DMS79 treated with DMSO at 0.1 percent for 48 hours (cell line): Measurements from ENCODE around the gene ADAMTS12.
A peak's percentile ranks its signal among the peaks of the same experiment; 100 is the strongest.
"Not testable (repeated sequence)": the region's sequence is repeated elsewhere in the genome, so short reads cannot be mapped to it uniquely, and the experiment has no call there.

Experiments used
- DNase-seq: peaks from one replicate; lab custom pipeline; 2025; lab: John Stamatoyannopoulos, UW

The ADAMTS12 gene

DNA sequence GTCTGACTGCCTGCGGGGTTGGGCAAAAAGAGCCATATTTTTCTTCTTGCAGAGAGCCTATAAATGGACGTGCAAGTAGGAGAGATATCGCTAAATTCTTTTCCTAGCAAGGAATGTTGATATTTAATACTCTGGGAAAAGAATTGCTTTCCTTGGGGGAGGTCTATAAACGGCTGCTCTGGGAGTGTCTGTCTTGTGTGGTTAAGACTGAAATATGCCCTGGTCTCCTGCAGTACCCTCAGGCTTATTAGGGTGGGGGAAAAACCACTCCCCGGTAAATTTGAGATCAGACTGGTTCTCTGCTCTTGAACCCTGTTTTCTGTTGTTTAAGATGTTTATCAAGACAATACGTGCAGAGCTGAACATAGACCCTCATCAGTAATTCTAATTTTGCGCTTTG is 14.5 kb upstream of the ADAMTS12 start:
- not testable (repeated sequence) for DNase-seq

DNA sequence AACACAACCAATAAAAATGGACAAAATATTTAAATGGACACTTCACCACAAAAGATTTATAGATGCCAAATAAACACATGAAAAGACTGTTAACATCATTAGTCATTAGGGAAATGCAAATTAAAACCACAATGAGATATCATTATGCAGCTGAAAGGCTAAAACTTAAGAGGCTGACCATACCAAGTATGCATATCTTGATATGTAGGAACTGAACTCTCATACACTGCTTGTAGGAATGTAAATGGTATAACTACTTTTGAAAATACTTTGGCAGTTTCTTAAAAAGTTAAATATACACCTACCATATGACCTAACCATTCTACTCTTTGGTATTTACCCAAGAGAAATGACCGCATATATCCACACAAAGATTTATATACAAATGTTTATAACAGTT is 13.6 kb upstream of the ADAMTS12 start:
- DNase-seq = no peak

GRCh38 chr5:33903118-33903517 is 11.3 kb upstream of the ADAMTS12 start:
- no peak for DNase-seq

DNA sequence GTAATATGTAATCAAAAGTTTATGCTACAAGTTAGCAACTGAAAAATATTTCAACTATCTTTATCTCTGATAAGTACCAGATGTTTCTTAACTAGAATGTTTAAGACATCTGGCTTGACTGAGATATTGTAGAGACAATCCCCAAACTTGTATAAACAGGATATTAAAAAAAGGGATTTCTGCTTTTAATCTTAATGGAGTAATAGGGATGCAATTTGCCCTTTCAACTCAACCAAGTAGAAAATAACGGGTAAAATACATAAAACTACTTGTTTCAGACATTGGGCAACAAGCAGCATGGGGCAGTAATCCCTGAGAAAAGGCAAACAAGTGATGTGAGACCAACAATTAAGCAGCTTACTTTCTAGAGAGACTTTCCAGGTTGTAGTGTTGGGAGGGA is 9.4 kb upstream of the ADAMTS12 start:
- no peak for DNase-seq

DNA sequence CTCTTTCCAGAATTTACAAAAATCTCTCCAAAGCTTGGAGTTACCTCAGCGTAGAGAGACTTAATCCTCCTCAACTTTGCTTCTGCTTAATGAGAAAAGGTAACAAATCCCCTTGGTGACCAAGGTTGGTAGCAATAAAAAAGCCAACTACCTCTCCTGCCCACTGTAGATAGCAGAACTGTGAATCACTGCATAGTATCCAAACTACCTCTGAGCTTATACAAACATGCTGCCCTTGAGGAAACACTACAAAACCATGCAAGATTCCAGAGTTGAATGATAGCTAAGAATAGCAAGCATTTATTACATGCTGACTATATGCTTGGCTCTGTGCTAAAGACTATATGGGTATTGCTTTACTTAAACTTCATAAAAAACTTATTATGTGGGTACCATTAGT is 2.8 kb upstream of the ADAMTS12 start:
- DNase-seq = no peak

GRCh38 chr5:33892620-33893137 is 889 bp upstream of the ADAMTS12 start:
- DNase-seq = peak; percentile 1

GRCh38 chr5:33891446-33891787 is 373 bp downstream of the ADAMTS12 start:
- no peak for DNase-seq

DNA sequence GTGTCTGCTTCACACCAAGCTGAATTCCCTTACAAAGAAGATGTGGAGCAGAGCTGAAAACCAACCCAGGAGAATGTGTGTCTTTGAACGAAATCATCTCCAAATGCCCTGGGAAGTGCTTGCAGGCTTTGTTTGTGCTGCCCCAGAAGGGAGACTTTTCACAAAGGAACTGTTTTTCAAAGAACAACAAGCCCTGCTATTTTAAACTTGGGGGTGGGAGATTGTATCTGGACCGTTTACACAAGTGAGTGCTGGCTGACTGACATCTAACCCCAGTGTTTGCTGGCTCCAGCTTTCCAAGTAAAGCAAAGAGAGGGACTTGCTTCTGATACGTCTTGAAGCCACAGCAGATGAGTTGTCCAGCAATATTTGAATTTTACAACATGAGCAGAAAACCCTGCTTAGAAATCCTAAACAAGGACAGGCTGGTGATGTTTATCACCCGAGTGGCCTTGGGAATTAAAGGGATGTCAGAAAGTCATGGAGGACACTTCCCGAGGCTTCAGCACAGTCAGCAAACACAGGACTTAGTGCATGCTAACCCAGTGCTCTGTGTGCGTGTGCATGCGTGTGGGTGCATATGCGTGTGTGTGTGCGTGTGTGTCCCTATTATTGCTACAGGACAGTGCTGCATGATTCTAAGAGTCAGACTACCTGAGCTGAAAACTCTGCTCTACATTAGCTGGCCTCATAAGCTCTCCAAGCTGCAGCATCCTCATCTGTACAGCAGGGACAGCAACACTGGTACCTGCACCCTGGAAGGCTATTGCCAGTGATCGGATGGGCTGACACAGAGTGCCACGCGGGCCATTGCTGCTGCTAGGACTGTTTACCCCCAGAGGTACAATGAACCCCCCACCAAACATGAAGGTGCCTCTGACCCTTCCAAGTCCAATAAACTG is 1.4 kb downstream of the ADAMTS12 start:
- no peak for DNase-seq

GRCh38 chr5:33888587-33888986 is 3.2 kb downstream of the ADAMTS12 start:
- no peak for DNase-seq

DNA sequence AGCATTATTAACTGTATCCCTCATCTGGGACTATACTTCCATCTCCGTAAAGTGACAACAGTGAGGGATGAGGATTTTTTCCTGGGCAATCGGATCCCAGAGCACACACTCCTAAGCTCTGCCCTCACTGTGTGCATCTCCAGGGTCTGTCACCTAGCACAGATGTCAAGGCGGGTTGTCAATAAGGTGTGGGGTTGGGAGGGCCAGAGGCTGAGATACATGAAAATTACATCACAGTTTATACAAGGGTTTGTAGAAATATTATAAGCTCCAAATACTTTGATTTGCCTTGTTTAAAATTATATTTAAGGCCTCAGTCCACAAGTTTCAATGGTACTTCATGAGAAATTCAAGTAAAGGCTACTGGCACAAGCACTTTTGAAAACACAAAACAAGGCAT is 4.5 kb downstream of the ADAMTS12 start:
- DNase-seq = no peak

- no peak for DNase-seq
Measured at GRCh38 chr5:33886283-33886682, 5.5 kb downstream of the ADAMTS12 start.

DNA sequence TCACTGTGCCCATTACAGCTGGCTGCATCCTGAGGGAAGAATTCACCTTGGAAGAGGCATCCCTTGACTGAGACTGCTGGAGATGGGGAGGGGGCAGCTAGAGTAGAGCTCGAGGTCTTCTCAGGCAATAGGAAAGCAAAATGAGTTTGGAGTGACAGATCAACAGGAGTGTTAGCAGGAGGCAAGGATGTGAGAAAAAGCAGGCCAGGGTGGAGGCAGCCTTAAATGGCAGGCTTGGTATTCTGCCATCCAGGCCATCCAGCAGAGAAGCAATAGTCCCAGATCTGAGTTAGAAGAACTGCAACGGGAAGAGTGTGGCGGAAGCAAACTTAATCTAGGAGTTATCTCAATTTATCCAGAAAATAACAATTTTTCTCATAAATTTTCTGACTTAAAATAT is 6.1 kb downstream of the ADAMTS12 start:
- no peak for DNase-seq

DNA sequence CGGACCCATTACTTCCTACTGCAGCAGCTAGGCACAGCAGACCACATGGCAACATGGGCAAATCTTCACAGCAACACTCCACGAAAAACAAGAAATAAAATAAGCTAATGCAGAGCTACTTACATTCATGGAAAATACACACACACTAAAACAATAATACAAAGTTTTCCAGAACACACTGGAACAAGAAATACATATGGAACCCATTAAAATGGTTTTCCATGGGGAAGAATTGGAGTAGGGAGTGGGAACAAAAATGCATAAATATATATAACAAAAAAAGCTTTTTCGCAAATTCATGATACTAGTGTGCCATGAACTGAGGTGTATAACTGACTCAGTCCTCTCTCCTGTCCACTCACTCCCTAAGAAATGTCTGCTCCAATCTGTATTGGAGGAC is 8.3 kb downstream of the ADAMTS12 start:
- no peak for DNase-seq

GRCh38 chr5:33880319-33880718 is 11.5 kb downstream of the ADAMTS12 start:
- no peak for DNase-seq

DNA sequence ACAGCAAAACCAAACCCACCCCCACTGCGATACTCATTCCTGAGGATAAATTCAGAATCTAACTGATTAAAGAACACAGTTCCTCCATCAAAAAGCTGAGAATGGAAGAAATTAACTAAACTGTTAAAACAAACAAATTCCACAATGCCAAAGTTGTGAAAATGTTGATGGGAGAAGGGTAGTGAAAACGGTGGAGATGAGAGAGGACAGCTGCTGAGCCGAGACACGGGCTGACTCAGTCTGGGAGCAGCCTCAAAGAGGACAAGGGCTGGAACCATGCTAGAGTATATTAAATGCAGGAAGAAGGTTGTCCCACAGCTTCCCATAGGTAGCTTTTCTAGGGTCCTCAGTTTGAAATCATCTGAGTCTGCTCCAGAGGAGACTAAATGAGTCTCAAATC is 14.3 kb downstream of the ADAMTS12 start:
- no peak for DNase-seq

GRCh38 chr5:33867241-33867640 is 24.5 kb downstream of the ADAMTS12 start:
- no peak for DNase-seq

DNA sequence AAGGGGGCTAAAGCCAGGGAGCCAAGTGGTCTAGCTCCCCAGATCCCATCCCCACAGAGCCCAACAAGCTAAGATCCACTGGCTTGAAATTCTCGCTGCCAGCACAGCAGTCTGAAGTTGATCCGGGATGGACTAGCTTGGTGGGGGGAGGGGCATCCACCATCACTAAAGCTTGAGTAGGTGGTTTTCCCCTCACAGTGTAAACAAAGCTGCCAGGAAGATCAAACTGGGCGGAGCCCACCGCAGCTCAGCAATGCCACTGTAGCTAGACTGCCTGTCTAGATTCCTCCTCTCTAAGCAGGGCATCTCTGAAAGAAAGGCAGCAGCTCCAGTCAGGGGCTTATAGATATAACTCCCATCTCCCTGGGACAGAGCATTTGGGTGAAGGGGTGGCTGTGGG is 32.6 kb downstream of the ADAMTS12 start:
- DNase-seq = not testable (repeated sequence)

GRCh38 chr5:33857037-33857436 is 34.8 kb downstream of the ADAMTS12 start:
- no peak for DNase-seq

DNA sequence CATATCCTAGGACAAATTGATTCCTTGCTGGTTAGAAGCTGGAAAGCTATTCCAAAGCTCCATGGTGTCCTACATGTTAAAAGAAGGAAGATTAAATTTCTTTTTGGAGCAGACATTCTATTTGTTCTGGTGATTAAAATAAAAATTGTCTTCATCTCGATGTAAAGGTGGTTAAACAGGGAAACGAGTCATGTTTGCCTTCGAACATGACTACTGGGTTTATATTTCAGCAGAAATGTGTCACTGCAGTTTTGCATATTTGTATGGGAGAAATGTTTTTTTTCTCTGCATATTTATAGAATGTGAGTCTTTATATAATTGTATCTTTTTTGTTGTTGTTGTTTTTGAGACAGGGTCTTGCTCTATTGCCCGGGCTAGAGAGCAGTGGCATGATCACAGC is 36.4 kb downstream of the ADAMTS12 start:
- no peak for DNase-seq

GRCh38 chr5:33854733-33855151 is 37.0 kb downstream of the ADAMTS12 start:
- no peak for DNase-seq

DNA sequence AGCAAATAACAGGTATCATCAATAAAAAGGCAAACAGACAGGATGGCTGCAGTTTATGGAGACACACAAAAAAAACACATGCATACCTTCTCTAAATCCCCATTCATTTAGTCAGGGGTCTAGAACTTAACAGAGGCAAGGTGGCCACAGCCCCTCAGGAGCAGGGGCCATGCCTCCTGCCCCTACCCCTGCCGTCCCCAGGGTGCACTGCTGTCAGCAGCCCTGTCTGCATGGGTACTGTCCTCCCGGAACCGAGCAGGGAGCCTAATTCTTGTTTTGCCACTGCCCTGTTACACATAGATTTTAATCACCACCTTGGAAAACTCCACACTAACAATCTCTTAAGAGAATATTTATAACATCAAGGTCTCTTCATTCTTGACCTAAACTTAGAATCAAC is 39.0 kb downstream of the ADAMTS12 start:
- no peak for DNase-seq

- no peak for DNase-seq
Measured at GRCh38 chr5:33852319-33852718, 39.5 kb downstream of the ADAMTS12 start.

GRCh38 chr5:33850100-33850594 is 41.6 kb downstream of the ADAMTS12 start:
- DNase-seq = no peak

GRCh38 chr5:33848554-33848953 is 43.2 kb downstream of the ADAMTS12 start:
- DNase-seq = no peak
